GM12892 (cell line): Measurements from ENCODE around the gene POLN.

Experiments
- DNase-seq: peaks from one replicate; pipeline ENCODE4 v3.0.0; 2011; ENCODE audit not compliant: insufficient read length
- FAIRE-seq: peaks from 2 replicates; lab custom pipeline; 2011; peaks lifted over from hg19 to GRCh38; lab: Jason Lieb, UNC
- POLR2A ChIP-seq: IDR thresholded peaks from 2 replicates; pipeline ENCODE4 v1.6.1; 2011; ENCODE audit warnings: low read depth, low read length, control low read depth
- POLR2AphosphoS5 ChIP-seq: IDR thresholded peaks from 2 replicates; pipeline ENCODE4 v1.6.1; 2011; ENCODE audit warnings: low read depth, low read length, control low read depth
- TAF1 ChIP-seq: IDR thresholded peaks from 2 replicates; pipeline ENCODE4 v1.6.1; 2011; ENCODE audit warnings: low read depth, mild to moderate bottlenecking, control low read depth, low read length, borderline replicate concordance

POLN gene

GRCh38 chr4:2267320-2267811, 25.4 kb upstream of the POLN start:
- DNase-seq (no peak), FAIRE-seq (no peak)

GRCh38 chr4:2266821-2267220, 24.9 kb upstream of the POLN start:
- no peak for TF ChIP-seq POLR2AphosphoS5
- TF ChIP-seq TAF1 = no peak
- TF ChIP-seq POLR2A = no peak
- FAIRE-seq = no peak
- DNase-seq = no peak

More at GRCh38 chr4:2267320-2267811, 25.4 kb upstream of the POLN start:
- TF ChIP-seq POLR2A (no peak), POLR2AphosphoS5 (no peak), TAF1 (no peak)

- FAIRE-seq = no peak
- TF ChIP-seq POLR2AphosphoS5 (no peak), TAF1 (no peak)
- DNase-seq = no peak
Observed at GRCh38 chr4:2266181-2266580, 24.3 kb upstream of the POLN start.

- FAIRE-seq (no peak), DNase-seq (no peak)
- TF ChIP-seq TAF1 = no peak
- no peak for TF ChIP-seq POLR2A
- no peak for TF ChIP-seq POLR2AphosphoS5
Observed at GRCh38 chr4:2265113-2266110, 23.5 kb upstream of the POLN start.

- DNase-seq = no peak
- TF ChIP-seq TAF1 (no peak), POLR2A (no peak), POLR2AphosphoS5 (no peak)
- no peak for FAIRE-seq
Observed at GRCh38 chr4:2264481-2265041, 22.6 kb upstream of the POLN start.

GRCh38 chr4:2263926-2264321, 22.0 kb upstream of the POLN start:
- FAIRE-seq = no peak
- no peak for DNase-seq
- TF ChIP-seq POLR2AphosphoS5 (no peak), POLR2A (no peak), TAF1 (no peak)

GRCh38 chr4:2262944-2263250, 21.0 kb upstream of the POLN start:
- DNase-seq (no peak), FAIRE-seq (no peak)
- no peak for TF ChIP-seq TAF1
- no peak for TF ChIP-seq POLR2A
- no peak for TF ChIP-seq POLR2AphosphoS5

- DNase-seq (peak; percentile 98), FAIRE-seq (peak; percentile 100)
- peak; percentile 89 for TF ChIP-seq POLR2A
- peak; percentile 58 for TF ChIP-seq POLR2AphosphoS5
- no peak for TF ChIP-seq TAF1
Observed at GRCh38 chr4:2262145-2262943, 20.4 kb upstream of the POLN start.

GRCh38 chr4:2261853-2262144, 19.9 kb upstream of the POLN start, which contains the start of gene MXD4:
MXD4 (minus strand) TSS chr4:2262109; CDS start chr4:2261980, 129 bp downstream.
- no peak for FAIRE-seq
- TF ChIP-seq POLR2A = no peak
- no peak for TF ChIP-seq POLR2AphosphoS5
- no peak for TF ChIP-seq TAF1
- no peak for DNase-seq

- FAIRE-seq (peak; percentile 74), DNase-seq (peak; percentile 61)
- TF ChIP-seq POLR2AphosphoS5 = no peak
- no peak for TF ChIP-seq POLR2A
- no peak for TF ChIP-seq TAF1
Observed at GRCh38 chr4:2261110-2261852, 19.4 kb upstream of the POLN start.

- FAIRE-seq = no peak
- TF ChIP-seq TAF1 = no peak
- TF ChIP-seq POLR2AphosphoS5 = no peak
- TF ChIP-seq POLR2A = no peak
- DNase-seq = no peak
Observed at GRCh38 chr4:2260344-2261109, 18.6 kb upstream of the POLN start.
